GM19455 (cell line): Measurements from ENCODE around the gene HDAC4.

Source experiments
- ATAC-seq: cut with Tn5 transposase; IDR thresholded peaks from one replicate; pipeline ENCODE4 v1.9.1; 2021; ENCODE audit not compliant: unreplicated experiment

Gene HDAC4

DNA sequence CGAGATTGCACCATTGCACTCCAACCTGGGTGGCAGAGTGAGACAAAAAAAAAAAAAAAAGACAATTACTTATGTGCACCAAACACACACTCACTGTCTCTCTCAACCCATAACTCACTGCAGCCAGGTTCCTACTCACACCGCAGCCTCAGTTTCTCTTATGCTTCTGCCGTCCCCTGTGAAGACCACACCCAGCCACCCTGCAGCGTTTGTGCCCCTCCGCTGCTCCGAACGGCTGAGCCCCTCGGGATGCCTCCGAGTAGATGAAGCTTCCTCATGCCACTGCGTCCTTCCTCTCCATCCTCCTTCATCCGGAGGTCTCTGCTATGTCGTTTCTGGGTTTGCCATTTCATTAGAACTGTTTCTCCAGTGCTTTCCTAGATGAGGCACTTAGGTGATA lies 392.8 kb downstream of the HDAC4 start:
- ATAC-seq = no peak

- ATAC-seq = no peak
Measured at GRCh38 chr2:239006622-239007285, 394.1 kb downstream of the HDAC4 start.

DNA sequence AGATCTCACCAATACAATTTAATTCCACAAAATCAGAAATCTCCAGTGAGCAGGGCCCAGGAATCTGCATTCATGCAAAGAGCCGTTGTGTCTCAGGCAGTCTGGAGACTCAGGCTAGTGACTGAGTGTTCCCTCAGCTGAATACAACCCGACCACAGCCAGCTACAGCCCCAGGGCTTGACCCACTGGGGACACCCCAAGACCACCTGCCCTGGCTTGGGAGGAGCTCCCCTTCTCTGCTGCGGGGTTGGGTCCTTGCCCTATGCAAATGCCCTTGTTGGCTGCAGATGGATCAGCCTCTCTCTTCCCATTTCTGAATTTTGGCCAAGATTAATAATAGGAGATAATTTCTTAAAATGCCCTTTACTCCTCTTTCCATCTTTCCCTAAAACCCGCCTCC lies 395.2 kb downstream of the HDAC4 start:
- no peak for ATAC-seq

DNA sequence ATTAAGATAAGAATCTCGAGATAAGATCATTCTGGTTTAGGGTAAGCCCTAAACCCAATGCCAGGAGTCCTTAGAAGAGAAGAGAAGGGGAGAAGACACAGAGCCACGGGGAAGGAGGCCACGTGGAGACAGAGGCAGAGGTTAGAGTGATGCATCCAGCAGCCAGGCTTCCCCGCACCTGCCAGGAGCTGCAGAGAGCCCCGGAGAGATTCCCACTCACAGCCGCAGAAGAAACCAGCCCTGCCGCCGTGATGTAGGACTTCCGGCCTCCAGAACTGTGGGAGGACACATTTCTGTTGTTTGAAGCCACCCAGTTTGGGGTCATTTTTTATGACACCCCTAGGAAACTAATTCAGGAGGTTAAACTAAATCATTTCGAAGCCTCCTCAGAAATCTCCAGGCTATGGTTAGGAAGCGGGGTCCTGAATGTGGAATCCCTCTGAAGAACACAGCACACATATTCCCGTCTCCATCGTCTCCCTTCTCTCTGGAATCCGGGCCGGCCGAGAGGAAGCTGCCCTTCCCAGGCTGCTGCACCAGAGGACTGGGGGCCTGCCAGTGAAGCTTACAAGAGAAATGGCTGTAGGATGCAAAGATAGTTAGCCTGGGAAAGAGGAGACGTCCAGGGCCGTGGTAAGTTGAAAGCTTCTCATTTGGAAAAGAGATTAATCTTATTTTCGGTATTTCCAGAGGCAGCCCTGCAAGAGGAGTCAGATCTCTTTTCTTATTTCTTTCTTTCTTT lies 396.4 kb downstream of the HDAC4 start:
- ATAC-seq = no peak

DNA sequence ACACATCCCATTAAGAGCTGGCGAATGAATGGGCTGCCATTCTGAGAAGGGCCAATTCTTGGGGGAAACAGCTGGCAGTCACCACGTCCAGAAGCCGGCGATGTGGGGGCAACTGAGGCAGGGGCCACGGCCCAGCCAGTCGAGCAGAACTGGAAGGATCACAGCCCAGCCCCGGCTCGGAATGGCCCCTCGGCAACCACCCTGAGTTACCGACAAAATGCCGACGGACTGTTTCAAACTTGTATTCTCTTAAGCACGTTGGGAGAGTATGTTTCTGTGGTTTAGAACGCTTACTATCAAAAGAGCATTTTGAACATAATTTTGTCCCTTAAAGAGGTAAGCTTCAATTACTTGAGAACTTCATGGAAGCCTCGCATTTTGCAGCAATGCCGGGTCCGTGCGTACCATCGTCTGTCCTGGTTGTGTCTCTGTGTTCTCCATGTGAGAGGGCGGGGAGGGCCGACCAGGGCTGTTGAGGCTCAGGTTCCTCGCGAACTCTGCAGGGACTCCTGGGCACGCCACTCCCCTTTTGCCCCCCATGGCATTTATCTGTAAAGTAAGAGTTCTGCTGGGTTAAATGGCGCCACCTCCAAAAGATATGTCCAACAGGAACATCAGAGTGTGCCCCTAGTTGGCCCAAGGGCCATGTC lies 397.1 kb downstream of the HDAC4 start:
- ATAC-seq = no peak

GRCh38 chr2:239002954-239003623 lies 397.7 kb downstream of the HDAC4 start:
- ATAC-seq = no peak

DNA sequence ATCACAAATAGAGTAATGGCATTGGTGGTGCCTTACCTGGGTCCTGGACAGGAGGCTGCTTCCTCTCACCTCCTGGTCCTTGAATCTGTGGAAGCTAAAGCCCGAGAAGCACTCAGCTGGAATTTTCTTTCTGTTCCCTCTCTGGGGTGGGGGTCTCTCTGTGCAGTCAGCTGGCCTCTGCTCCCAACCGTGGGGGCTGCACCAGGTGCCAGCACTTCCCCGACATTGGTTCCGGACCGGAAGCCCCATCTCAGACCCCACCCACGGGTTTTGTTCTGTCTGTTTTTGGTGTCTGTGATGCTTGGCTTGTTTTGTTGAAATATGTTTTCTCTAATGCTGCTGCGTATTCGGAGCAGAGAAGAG lies 398.2 kb downstream of the HDAC4 start:
- no peak for ATAC-seq

GRCh38 chr2:239001794-239002193 lies 399.0 kb downstream of the HDAC4 start:
- no peak for ATAC-seq

DNA sequence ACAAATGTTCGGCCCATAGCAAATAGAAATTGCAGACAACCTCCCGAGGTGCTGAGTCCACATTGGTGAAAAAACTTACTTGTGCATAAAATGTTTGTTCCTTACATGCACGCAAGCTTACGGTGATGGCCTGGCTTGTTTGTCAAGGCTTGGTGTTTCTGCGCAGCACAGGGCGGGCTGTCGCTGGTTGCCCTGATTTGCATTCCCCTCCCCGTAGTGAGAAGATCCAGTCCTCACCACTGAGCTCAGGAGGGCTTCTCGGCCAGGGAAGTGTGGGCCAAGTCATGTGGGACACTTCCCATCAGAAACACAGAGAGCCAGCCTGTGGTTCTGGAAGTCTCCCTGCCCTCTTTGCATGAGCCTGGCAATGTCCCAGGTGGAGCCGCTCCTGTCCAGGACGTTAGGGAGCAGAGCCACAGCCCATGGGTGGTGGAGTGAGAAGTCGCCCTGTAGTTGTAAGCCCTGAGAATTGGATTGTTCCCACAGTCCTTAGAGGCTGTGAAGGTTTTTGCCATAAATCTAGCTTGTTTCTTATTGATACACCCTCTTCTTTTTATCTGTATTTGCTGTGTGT lies 400.2 kb downstream of the HDAC4 start:
- ATAC-seq = no peak

DNA sequence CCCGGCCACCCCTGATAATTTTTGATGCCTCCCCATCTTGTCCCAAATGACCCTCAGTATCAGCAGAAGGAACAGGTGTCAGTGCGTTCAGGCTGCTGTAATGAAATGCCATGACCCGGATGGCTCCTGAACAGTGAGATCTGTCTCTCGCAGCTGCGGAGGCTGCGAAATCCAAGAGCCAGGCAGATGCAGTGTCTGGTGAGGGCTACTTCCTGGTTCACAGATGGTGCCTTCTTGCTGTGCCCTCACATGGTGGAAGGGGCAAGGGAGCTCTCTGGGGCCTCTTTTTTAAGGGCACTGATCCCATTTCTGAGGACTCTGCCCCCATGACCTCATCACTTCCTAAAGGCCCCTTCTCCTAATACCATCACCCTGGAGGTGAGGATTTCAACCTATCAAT lies 400.7 kb downstream of the HDAC4 start:
- no peak for ATAC-seq

DNA sequence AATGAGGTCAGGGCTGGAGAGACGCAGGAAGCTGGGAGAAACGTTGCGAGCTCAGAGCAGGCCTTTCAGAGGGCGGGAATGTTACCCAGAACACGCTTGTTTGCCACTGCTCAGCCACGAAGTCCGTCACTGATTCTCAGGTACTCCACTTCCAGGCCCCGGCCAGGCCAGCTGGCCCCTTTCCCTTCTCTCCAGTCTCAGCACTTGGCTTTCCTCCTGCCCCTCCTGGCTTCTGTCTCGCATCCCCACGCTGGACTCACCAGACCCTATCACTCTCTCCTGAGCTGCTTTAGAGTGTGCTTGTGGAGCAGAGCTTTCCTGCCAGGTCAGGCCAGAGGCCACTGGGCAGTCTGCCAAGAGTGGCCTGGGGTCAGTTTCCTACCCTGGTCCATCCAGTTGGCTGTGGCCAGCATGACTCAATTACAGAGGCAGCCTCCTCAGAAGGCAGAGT lies 401.5 kb downstream of the HDAC4 start:
- no peak for ATAC-seq

- ATAC-seq = no peak
Measured at GRCh38 chr2:238998801-238999200, 402.0 kb downstream of the HDAC4 start.
